ENCODE measurements around the gene DGKH.
"Not testable (repeated sequence)": the region's sequence is repeated elsewhere in the genome, so short reads cannot be mapped to it uniquely, and the experiment has no call there.

Gene DGKH

DNA sequence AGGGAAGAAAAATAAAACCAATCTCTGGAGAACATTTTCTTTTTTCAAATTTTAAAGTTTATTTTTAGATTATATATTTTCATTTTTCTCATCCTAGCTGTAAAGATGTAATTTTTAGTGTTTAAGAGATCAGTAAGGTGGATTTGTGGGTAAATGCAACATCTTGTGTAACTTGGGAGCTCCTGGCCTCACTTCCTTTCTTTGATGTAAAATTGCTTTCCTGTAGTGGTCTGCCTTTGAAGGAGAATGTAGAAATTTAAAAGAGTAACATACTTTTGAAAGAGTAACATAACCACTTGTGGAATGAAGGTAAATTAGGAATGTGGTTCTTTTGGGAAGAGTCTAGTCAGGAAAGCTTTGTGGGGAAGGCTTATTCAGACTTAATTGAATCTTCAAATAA is 127.8 kb downstream of the DGKH start:
- DNase-seq: no peak

DNA sequence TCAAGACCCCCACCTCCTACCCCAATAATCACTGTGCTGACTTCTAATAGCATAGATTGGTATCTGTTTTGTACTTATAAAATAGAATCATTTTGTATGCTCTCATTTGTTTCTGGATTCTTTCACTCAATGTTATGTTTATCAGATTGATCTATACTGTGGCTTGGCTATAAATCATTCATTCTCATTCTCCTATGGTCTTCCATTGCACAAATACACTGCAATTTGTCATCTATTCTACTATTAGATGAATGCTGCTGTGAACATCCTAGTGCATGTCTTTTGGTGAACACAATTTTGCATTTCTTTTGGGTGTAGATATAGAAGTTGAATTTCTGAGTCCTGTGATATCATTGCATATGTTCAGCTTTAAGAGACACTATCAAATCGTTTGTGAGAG is 128.7 kb downstream of the DGKH start:
- DNase-seq: no peak

DNA sequence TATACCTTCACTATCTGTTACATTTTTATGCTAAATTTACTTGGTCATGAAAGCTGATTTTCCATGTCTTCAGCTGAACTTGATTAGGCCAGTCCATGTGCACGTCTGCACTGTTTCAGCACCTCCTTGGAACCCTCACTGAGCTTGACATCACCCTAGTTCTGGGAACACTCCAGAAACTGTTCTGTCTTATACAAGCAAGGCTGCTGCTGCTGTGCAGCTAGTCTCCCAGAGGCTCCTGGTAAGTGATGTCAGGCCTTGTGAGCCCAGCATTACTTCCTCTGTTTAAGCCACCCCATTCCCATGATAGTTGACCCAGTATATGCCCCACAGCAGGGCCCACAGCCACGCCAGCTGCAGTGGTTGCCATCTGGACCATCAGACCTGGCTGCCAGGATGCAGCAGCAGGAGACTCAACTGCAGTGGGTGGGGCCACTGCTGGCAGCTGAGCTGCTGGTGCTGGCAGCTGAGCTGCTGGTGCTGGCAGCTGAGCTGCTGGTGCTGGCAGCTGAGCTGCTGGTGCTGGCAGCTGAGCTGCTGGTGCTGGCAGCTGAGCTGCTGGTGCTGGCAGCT is 133.0 kb downstream of the DGKH start:
- no peak for DNase-seq

DNA sequence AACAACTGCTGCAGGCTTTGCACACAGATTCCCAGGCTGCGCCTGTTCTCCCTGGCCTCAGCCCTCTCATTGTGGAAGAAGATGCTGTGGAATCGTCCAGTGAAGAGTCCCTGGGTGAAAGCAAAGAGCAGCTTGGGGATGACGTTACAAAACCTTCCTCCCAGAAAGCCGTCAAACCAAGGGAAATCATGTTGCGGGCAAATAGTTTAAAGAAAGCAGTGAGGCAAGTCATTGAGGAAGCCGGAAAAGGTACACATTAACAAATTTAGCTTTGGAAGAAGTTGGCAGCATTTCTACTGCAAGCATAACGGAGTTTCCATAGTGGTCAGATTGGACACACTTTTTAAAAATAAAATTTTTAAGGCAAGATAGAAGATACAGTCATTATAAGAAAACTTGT is 140.6 kb downstream of the DGKH start:
- DNase-seq: no peak

DNA sequence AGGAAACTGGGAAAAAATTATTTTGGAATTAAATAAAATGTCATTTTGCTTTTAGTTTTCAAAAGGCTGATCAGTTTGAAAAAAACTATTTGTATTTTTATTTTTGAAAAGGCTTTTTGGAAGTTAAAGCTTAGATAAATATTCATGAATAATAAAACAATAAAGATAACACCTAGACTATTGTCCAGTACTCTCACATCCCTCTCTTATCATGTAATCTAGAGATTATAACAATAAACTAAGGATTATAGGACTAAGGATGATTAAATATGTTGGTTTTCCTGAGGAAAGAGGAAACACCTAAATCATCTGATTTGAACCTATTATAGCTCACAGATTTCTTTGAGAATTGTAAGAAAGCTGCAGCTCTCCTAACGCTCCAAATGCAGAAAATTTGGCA is 142.1 kb downstream of the DGKH start:
- DNase-seq: no peak

DNA sequence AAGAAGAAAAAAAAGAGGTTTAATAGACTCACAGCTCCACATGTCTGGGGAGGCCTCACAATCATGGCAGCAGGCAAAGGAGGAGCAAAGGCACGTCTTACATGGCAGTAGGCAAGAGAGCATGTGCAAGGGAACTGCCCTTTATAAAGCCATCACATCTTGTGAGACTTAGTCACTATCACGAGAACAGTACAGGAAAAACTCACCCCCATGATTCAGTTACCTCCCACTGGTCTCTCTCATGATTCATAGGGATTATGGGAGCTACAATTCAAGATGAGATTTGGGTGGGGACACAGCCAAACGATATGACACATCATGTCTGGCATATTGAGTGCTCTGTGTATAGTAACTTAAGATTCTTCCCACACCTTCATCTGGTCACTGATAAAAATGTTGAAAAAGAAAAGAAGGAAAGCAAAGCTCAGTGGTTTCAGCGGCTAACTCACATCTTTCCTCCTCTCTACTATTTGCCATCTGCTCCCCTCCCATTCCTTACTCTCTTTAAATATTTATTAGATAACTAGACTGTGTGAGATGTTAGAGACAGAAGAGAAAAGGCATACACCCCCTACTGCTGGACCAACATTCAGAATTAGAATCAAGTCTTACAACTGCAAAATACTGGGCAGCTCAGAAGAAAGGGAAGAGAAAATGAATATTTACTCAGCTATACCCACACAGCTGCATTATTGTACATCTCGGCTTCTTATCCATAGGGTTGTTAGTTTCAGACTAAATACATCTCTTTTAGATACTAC is 163.4 kb downstream of the DGKH start:
- DNase-seq: no peak

DNA sequence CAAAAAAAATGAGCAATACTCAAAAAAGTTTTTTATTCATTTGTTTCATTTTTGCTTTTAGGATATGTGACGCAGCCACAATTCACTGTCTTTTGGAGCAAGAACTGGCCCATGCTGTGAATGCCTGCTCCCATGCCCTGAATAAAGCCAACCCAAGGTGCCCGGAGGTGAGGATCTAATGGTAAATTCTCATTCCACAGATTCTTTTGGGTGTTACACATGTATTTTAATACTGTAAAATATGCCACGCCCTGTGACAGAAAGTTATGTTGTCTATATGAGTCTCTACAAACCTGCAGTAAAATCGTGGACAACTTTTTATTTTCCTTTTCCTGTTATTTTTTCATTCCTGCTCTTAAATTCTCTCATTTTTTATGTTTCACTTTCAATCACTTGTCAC is 166.0 kb downstream of the DGKH start:
- no peak for DNase-seq

DNA sequence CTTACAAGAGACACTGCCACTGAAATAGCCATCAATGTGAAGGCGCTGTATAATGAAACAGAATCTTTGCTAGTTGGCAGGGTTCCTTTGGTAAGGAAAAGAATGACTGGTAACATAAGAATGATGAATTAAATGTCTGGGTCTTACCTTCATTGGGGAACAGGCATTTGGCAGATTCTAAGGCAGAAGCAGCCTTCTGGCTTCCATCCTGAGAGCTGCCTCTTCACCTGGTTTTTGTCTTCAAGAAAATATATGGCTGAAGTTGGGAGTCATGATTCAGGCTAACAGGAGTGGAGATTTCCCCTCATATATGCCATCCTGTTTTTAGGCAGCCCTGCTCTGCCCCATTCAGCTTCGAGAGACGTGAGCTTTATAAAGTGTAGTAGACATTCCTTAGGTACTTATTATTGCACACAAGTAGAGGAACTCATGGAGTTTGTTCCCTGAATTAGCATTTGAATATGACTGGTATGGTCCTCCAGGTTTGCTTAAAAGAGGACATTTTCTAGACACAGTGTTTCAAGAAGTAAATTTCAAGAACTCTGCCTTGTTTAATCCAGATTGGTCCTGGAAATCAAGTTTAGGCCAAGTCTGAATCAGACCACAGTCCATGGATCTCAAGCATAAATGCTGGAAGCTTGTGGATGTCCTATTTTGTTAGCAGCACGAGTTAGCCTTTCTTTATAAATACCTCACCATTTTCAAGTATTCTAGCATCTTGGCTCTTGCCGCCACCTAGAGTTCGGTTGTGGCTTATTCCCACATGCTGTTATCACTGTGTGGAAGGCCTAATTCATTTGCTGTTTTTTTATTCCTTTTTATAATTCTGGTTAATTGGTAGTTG is 167.4 kb downstream of the DGKH start:
- no peak for DNase-seq

DNA sequence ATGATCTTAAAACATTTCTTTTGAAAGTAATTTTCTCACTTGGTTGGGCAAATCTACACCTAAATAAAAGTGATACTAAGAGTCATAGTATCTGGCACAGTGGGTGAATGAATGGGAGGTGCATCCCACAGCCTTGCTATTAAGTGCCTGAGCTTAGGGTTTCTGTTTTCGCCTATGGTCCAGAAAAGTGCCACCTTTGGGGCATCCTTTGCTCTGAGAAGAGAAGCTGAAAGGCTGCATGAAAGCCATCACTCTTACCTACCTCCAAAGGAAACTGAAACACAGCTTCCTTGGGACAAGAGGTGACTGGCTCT is 167.9 kb downstream of the DGKH start:
- DNase-seq: no peak

DNA sequence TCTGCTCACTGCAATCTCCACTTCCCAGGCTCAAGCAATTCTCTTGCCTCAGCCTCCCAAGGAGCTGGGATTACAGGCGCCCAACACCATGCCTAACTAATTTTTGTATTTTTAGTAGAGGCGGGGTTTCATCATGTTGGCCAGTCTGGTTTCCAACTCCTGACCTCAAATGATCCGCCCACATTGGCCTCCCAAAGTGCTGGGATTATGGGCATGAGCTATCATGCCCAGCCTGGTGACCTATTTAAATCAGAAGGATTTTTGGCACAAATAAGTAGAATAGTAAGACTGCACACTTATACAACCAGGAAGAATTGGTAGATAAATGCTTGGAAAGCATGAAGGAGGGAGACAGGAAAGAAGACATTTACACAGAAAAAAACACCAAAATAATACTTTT is 170.1 kb downstream of the DGKH start:
- no peak for DNase-seq

DNA sequence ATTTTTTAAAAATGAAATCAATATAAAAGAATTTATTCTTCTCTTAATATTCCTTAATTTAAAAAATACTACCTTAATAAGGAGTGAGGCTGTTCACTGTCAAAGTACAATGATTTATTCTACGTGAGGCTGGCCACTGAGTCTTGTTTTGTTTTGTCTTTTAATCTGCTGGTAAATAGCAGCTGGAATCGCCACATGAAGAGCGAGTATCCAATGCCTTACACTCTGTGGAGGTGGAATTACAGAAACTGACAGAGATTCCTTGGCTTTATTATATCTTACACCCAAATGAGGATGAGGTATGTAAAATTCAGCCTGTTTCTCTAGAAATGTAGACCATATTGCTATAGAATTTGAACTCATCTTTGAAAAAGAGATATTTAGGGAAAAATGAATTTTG is 170.6 kb downstream of the DGKH start:
- DNase-seq: no peak

DNA sequence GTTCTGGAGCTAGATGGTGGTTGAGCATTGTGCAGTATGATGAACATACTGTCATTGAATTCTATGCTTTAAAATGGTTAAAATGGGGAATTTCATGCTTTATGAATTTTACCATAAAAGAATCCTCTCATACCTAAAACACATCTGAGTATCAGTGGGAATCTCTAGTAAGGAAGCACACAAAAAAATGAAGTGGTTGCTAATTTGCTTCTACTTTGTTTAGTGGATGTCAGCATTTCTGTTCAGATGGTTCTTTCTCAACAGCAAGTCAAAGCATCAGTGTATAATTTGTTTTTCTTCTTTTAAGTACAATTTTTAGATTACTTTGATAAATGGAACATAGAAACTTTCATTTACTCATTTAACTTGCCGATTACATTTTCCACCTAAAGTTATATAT is 171.4 kb downstream of the DGKH start:
- no peak for DNase-seq

DNA sequence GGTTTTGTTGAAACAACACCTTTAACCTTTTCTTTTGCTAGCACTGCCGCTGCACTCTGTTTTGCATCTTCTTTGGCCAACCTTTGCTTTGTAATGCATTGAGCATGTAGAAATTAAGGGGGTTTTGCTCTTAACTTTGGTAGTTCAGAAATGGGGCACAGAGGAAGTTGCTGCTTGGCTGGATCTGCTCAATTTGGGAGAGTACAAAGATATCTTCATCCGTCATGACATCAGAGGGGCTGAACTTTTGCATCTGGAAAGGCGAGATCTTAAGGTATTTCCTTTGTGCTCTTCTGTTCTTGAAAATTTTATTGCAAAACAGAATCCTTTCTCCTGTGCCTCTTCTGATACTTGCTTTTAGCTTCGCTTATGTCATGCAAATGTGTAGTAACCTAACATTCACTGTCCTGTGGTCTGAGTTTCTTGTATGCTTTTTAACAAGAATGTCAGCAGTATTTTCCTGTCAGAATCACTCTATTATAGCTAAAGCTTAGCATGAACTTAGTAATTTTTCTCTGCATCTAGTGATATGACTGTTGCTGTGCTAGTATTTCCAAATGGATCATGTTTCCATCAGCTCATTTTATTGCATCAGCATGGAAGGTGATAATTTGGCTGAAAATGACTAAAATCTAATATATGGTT is 172.8 kb downstream of the DGKH start:
- DNase-seq: no peak

DNA sequence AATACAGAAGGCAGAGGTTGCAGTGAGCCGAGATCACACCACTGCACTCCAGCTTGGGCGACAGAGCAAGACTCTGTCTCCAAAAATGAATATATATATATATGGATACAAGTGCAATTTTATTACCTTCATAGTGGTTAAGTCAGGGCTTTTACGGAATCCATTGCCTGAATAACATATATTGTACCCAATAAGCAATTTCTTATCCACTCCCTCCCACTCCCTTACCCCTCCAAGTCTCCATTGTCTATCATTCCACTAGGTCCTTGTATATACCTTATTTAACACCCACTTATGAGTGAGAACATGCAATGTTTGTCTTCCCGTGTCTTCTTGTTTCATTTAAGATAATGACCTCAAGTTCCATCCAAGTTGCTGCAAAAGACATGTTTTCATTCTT is 175.2 kb downstream of the DGKH start:
- DNase-seq: no peak

DNA sequence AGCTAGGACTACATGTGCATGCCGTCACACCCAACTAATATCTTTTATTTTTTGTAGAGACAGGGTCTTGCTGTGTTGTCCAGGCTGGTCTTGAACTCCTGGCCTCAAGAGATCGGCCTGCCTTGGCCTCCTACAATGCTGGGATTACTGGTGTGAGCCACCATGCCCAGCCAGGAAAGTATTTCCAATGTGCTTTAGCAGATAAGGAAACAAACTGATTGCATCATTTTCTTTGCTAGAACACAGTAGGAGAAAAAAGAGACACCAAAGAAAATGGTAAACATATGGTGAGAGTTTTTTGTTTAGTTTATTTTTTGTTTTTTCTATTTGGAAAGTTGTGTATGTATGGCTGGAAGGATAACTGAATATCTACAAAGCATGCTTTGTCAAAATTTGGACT is 176.6 kb downstream of the DGKH start:
- DNase-seq: no peak

DNA sequence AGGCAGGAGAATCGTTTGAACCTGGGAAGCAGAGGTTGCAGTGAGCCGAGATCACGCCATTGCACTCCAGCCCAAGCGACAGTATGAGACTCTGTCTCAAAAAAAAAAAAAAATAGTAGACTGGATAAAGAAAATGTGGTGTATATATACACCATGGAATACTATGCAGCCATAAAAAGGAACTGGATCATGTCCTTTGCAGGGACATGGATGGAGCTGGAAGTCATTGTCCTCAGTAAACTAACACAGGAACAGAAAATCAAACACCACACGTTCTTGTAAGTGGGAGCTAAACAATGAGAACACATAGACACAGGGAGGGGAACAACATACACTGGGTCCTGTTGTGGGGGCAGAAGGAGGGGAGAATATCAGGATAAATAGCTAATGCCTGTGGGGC is 178.3 kb downstream of the DGKH start:
- DNase-seq: not testable (repeated sequence)

DNA sequence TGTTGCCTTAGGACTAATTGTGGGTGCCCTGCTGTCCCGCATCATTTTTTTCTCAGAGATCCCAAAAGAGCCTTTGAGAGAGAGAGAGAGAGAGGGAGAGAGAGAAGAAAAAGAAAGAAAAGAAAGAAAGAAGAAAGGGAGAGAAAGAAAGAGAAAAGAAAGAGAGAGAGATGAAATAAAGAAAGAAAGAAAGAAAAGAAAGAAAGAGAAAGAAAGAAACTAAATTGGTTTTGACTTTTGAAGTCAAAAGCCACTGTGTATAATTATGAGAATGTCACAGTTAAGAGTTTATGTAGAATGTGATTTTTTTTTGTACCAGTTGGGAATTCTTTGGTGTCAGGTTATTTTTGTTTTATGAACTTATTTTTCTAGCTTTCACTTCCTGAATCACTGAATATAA is 180.1 kb downstream of the DGKH start:
- DNase-seq: no peak

DNA sequence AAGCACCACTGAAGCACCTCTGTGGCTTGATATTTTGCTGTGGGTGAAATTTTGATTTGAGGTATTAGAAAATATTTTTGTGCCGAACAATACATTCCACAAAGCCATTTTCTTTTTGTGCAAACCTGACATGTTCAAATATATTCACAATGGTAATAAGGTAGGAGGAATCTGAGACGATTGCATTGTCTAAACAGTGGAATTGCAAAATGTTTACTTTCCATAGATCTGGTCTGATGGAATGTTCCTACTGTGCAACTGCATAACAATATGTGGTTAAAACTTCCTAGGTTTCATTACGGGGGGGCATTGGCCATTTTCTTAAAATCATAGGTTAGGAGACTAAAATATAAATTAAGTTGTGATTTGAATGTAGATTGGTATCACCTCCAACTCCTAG is 180.8 kb downstream of the DGKH start:
- DNase-seq: no peak

DNA sequence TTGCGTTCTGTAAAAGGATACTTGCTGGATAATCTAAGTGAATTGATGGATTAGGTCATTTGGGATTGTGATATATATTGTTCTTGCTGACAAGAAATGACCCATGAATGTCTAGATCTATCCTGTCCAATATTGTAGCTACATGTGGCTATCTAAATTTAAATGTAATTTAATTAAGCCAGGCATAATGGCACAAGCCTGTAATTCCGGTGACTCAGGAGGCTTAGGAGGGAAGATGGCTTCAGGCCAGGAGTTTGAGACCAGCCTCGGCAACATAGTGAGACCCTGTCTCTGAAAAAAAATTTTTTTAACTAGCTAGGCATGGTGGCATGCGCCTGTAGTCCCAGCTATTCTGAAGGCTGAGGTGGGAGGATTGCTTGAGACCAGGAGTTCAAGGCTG is 184.2 kb downstream of the DGKH start:
- DNase-seq: no peak

DNA sequence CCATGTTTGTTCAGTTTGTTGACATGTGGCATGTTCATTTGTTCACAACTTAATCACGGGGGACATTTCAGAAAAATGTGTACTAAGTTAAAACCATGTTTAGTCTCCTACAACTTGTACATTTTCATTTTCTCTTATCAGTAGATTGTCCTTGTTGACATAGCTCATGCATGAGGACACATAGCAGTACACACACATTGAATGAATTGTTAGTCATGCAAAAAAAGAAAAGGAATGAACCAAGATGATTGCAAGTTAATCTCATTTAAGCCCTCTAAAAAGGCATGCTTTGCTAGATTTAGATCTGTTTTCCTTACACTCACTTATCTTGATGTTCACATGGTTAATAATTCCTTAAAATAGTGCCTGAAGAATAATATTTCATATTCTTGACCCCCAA is 185.3 kb downstream of the DGKH start:
- no peak for DNase-seq

DNA sequence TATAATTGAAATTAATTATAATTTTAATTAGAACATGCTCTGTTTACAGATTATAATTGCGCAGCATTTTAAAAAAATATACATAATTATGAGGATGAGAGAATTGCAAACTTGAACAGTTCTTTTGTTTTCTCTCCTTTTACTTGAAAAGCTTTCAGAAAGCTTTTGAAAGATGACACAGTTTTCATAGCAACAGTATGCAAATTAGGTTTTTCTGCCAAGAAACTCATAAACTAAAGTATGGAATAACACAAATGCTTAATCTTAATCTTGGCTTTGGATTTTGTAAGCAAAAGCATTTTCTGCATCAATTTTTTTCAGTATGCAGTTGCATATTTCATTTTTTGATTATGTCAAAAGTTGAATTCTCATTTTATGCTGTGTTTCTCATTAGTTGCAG is 190.7 kb downstream of the DGKH start:
- no peak for DNase-seq

DNA sequence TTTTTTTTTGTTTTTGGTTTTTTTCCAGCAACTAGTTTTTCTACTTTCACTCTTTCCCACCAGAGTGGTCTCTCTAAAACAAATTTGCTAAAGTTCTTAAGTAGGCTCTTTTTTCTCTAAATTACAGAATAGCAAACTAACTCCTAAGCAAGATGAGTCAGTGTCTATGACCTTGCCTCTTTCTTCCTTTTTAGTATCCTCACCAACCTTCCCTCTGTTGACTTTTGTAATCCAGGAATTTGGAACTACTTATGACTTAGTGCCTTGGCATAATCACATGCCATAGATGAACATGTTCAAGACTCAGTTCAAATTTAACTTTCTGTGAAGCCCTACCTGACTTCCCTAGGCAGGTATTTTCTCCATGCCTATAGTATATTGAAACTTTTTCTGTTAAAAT is 191.2 kb downstream of the DGKH start:
- no peak for DNase-seq

DNA sequence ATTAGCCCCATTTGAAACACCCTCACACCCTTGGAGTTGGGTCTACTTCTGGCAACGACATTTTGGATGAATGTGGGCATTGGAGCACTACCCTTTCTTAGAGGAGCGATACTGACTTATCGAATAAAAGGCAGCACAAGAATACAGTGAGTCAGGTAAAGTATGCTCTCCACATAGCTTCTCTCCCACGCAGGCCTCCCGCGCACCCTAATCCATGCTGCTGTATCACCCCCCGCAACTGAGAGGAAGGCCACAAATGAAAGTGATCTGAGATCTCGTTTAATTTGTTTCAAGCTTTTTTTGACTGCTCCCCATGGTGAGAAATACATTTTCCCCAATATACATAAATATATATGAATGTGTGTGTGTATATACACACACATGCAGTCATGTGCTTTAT is 198.1 kb downstream of the DGKH start:
- no peak for DNase-seq

DNA sequence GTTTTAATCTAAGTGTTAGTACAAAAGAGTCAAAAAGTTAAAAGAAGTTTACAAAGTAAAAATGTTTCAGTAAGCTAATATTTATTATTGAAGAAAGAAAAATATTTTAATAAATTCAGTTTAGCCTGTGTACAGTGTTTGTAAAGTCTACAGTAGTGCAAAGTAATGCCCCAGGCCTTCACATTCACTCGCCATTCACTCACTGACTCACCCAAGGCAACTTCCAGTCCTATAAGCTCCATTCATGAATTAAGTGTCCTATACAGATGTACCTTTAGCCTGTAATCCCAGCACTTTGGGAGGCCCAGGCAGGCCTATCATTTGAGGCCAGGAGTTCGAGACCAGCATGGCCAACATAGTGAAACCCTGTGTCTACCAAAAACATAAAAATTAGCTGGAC is 199.4 kb downstream of the DGKH start:
- no peak for DNase-seq

Data from NCI-H2029 treated with DMSO at 0.1 percent for 48 hours (cell line).